GM18508 (cell line): Measurements from ENCODE around the gene SYNE1.

Experiments used
- ATAC-seq: cut with Tn5 transposase; IDR thresholded peaks from one replicate; pipeline ENCODE4 v1.9.1; 2021; ENCODE audit warnings: moderate number of reproducible peaks; ENCODE audit not compliant: insufficient read depth, unreplicated experiment

SYNE1 gene

DNA sequence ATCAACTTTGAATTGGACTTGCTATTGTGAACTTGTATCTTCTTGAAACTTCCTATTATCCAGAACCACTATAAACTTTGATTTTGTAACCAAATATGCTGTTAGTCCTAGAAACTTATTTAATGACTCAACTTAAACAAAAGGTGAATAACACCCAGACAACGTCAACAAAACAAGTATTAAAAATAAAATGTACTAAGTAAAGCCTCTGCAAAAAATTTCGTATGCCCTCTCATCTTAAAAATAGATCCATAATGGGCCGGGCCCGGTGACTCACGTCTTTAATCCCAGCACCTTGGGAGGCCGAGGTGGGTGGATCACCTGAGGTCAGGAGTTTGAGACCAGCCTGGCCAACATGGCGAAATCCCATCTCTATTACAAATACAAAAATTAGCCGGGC lies 428.0 kb downstream of the SYNE1 start:
- ATAC-seq = no peak

DNA sequence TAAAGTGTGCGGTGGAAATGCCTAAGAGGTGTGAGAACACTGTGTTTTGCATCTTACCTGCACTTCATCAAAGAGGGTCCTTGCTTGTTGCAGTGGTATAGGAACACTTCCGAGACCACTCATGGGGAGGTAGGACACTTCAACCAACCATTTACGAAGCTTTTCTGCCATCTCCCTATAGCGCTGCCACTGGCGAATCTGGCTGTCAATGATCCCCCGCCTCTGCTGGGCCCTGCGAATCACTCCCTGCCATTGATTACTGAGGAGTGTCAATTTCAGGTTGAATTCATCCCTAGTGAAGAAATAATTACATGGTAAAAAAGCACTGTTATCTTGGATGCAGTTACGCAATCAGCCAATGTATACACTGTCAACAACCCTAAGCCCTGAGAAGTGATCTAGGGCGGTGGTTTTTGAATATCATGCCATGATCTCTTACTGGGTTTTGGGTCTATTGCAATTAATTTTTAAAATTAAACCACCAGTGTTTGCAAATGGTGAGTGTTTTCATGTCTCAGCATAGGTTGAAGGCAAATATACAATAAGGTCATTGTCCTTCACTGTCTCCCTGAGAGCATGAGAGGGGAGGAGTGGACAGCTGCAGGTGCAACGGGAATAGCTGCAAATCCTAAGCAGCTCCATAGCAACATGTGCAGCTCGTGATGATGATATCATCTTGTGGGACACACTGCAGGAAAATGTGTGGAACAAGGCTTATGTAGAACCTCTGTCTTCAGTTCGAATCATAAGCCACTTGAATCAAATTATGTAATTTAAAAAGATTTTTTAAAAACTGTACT lies 429.0 kb downstream of the SYNE1 start:
- ATAC-seq = no peak

DNA sequence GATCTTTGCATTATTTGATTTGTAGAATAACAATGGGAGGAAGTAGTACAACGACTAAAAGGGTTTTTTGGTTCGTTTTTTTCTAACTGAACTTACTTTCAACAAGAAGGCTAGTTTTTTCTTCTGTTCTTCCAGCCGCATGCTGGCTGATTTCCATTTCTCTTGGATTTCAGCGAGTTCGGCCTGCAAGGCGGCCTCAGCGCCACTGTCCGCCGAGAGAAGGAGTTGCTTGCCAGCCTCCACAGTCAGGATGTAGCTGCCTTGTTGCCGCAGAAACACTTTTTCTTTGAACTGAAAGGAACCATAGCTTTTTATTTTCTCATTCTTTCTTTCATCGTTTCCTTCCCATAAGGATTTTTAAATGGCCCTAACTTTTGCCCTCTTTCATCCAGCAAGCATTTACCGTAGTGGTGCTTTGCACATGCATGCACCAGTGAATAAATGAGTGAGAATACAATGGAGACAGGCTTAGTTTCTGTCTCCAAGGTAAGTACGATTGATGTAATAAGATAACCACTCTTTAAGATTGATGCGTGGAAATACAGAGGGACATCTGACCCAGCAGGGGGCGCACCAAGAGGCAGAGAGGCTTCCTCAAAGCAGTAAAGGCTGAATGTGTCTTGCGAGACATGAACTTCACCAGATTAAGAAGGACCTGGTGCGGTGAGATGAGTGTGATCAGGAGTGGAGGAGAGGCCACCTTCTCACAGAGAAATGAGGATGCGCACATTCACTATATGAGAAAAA lies 430.9 kb downstream of the SYNE1 start:
- ATAC-seq = no peak

DNA sequence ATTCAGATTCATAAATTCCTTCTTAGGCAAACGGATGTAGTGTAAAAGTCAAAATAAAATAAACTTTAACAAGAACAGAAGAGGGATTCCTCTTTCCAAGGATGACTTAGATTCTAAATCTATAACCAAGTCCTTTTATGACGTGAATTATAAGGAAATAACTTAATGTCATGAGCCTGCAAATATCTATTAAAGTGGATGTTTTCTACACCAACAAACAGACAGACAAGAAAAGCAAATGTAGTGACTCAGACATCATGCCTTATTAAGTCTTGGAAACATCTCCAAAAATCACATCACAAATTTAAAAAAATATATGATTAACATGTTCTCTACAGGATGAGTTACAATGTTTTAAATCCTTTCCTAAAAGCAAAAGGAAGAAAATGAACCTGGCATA lies 432.6 kb downstream of the SYNE1 start:
- no peak for ATAC-seq

DNA sequence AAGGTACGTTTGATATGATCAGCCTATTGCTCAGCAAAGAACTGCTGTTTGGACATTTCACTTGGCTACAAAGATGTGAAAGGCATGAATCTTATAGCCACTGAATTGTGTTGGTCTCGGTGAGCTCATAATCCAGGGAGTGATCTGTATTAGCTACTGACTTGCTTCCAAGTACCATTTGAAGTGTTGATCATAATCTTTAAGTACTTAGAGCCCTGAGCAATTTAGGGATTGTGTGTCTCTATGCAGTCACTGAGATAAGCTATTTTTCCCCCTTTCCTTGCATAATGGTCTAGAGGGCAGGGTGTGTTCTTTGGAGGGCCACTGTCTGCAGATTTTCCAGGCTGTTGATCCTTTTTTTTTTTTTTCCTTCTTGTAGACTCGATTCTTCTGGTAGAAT lies 436.0 kb downstream of the SYNE1 start:
- no peak for ATAC-seq

DNA sequence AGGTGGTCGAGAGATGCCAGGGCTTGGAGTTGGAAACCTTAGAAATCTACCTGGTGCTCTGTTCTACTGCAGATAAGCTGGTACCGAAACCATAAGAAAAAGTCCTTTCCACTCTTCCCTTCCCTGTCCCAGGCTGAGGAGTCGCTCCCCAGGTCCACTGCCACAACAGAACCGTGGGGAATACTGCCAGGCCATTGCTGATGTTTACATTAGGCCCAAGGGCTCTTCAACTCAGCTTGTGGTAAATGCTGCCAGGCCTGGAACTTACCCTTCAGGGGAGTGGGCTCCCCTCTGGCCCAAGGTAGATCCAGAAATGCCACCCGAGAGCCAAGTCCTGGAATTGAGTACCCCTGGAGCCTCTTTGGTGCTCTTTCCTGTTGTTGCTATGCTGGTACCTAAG lies 441.3 kb downstream of the SYNE1 start:
- ATAC-seq = no peak

DNA sequence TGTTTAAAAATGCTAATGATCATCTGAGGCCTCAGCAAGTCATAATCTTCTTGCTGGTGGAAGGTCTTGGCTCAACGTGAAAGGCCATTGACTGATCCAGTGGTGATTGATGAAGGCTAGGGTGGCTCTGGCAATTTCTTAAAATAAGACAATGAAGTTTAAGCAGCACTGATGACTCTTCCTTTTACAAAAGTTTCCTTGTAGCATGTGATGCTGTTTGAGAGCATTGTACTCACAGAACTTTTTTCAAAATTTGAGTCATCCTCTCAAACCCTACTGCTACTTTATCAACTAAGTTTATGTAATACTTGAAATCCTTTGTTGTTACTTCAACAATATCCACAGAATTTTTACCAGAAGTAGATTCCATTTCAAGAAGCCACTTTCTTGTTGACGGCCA lies 447.4 kb downstream of the SYNE1 start:
- no peak for ATAC-seq

DNA sequence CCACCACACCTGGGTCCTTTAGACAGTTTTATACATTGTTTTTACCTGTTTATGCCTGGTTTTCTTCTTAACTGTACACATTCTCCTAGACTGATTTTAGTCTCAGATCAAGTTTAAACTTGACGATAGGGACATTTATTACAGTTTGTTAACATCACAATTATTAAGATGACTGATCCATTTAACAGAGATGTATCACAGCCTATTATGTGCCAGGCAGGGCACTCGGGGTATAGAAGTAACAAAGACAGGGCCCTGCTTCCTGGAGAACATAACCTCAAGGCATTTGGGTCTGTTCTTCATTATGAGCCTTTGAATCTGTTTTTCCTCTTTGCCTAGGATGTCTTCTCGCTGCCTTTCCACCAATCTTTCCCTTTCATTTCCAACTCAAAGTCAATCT lies 449.2 kb downstream of the SYNE1 start:
- no peak for ATAC-seq

DNA sequence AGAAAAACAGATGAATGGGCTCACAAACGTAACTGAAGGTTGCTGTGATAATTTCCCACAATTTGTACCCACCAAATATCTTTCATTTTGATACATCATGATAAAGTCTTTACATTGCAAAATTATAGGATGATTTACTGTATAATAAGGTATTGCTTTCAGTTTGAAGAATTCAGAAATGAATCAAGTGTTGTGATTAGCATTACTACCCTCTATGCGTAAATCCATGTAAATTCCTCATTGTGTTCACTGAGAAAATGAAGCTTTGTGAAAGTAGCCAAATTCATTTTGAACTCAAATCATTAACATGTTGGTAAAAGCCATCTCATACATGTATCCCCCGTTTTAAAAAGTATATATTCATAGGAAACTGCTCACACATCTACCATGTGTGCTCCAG lies 450.3 kb downstream of the SYNE1 start:
- ATAC-seq = no peak

DNA sequence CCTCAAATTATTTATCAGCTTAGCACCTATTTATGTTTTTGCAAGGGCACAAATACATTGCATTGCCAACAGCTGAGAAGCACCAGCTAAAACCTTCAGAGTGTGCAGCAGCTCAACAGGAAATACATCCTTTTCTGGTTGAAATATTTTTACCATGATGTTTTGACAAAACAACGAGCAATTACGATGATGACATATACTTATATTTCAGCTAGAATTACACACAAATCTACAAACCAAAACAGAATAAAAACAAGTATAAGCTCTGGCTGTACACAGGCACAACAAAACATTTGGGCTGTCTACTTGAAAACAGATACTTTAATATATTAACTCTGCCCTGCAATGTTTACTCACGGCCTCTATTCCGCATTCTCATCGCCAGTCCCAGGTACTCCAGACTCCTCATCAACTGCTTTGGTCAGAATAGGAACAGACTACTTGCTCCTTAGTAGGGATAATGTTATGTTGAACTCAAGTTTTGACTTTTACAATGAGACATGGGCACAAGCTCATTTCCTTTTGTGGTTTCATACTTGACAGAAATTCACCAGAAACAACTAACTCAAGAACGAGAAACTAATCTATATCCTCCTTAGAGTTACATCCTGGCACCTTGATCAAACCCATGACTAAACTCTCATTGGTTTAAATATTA lies 452.1 kb downstream of the SYNE1 start:
- ATAC-seq = peak; percentile 77

DNA sequence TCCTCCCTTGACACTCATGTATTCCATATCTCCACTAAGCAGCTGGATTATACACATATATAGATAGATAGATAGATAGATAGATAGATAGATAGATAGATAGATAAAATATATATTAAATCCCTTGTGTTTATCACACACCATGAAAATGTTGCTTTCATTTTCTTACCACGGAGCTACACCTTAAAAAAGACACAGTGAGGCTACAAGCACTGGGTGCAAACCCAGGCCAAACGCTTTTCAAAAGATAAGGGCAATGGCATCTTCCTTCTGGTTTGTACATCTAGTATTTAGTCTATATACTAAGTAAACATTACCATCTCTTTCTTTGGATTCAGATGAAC lies 452.6 kb downstream of the SYNE1 start:
- ATAC-seq = peak; percentile 27

DNA sequence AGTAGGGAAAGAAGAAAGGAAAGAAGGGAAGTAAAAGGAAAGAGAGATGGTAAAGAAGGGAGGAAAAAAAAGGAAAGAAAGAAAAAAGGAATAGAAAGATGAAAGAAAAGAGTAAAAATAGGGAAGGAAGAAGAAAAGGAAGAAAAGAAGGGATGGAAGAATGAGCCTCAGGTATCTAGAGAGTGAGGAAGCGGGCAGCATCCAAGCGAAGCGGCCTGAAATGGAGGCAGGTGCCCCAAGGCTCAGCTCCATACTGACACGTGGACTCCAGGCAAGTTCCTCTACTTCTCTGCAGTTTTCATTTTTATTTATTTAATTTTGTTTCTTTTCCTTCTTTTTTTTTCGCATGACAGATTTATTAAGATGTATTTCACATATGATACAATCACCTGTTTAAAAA lies 456.6 kb downstream of the SYNE1 start:
- no peak for ATAC-seq

DNA sequence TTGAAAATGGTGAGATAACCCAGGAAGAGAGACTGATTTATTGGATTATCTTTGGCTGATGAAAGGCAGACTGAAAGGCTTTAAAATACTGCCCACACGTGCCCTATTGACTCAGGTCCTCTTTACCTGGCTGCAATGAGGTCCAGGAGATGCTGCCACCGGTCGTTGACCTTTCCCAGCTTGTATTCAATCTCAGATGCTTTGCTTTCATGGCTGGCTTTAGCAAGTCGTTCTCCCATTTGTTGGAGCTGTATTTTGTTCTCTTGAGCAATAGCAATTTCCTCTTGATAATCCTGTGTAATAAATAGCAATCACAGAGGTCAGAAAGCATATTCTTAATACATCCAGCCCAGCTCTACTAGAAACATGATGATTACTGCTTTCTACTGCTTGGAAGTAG lies 460.9 kb downstream of the SYNE1 start:
- ATAC-seq = no peak

DNA sequence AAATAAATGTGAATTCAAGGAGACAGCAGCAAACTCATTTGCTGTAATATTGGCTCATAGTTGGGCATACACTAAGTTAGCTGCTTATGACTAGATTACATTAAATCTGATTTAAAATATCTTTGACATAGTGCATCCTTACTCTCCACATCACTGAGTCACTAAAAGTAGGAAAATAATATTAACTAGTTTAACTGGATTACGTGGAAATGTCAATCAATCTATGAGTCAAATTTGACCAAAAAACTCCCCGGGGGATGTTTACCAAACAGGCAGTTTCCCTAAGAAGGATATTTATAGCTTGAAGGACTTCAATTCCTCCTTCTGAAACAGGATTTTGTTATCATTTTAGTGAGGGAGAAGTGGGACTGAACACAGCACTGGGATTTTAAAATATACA lies 463.2 kb downstream of the SYNE1 start:
- ATAC-seq = no peak

DNA sequence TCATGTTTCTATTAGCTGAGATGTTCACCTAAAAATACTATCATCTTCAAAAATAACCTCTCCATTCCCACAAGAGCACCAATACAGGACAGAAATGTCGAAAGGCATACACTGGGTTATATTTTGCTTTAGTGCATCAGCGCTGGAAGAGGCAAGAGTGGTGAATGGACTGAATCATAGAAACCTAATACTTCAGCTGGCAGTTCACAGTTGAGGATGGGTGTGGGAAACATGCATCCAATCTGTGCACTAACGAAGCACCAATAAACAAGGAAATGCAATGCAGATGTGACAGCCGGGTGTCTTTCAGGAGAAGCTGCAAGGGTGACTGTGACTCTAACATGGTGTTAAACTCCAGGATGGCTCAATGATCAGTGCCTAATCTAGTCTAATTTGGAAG lies 463.8 kb downstream of the SYNE1 start:
- no peak for ATAC-seq

DNA sequence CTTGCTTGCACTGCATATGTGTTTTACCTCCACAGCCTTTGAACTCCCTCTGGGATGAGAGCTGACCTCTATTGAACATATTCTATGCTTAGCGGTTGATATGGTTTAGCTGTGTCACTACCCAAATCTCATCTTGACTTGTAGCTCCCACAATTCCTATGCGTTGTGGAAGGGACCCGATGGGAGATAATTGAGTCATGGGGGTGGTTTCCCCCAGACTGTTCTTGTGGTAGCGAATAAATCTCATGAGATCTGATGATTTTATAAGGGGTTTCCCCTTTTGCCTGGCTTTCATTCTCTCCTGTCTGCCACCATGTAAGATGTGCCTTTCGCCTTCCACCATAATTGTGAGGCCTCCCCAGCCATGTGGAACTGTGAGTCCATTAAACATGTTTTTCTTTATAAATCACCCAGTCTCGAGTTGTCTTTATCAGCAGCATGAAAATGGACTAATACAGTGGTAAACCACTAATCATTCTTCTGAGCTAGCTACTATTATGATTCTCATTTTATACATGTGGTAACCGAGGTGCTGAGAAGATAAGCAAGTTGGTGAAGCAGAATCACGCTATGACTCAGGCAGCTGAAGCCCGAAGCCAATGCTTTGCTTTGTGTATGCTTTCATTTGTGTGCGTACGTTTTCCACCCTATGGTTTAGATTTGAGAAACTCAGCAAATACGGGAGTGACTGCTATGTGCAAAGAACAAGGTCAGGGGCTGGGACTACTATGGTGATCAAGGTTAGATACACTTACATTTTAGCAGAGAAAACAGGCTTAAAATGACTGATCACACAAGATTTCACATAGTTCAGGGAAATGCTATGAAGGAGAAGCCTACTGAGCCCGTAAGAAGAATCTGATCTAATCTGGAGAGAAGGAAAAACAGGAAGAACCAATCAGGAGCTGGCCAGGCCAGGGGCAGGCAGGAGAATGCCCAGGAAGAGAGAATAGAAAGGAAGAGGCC lies 466.2 kb downstream of the SYNE1 start:
- peak; percentile 98 for ATAC-seq

DNA sequence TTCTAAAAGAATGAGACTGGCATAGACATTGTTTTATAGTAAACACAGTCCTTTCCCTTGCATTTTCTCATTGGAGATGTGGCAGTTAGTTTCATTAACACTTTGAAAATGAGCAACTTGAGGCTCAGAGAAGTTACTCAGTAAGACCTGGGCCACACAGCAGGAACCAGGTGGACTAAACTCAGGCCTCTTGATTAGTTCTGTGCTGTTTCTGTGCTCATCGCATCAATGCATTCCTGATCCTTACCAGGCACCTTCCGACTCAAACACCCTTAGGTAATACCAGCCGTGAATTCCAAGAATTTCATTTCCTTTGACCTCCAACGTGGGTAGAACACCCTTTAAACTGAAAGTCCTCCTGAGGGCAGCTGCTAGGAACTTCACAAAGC lies 466.9 kb downstream of the SYNE1 start:
- no peak for ATAC-seq

DNA sequence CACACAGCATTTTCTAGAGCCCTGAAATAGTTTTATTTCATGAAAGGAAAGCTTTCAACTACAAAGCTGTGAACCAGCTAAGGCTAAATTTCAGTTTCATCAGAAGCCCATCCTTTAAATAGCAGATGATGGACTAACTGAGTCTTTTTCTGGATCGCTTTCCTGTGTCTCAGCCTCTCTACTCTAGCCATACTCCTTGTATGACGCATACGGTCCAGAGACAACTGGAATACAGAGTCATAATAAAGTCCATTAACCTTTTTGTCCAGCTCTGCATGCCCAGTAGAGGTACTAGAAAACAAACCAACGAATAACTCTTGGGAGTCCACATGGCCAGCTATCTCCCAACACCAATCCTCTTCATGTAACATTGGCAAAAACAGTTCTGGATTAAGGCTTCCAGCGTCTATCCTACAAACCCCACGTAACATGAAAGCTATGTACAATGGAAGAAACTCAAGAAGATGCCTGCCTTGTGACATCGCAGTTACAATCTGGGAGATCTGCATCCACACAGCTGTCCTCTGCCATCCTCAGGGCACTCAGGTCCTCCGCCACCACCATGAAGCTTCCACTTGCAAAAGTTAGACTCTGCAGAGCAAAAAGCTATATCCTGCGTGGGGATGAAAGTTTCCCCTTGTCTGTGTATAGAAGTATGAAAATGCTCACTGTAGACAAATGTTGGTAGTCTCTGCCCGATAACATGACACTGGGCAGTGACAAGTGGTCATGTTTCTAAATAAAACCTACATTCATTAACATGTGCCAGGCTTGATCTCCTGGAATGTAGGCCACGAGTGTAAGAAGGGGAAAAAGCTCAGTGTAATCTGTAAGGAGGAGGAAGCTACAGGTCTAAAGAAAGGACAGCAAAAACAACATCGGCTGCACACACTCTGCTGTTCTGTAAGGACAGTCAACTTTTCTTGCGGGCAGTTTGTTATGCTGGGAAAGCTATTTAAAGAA lies 469.2 kb downstream of the SYNE1 start:
- no peak for ATAC-seq

DNA sequence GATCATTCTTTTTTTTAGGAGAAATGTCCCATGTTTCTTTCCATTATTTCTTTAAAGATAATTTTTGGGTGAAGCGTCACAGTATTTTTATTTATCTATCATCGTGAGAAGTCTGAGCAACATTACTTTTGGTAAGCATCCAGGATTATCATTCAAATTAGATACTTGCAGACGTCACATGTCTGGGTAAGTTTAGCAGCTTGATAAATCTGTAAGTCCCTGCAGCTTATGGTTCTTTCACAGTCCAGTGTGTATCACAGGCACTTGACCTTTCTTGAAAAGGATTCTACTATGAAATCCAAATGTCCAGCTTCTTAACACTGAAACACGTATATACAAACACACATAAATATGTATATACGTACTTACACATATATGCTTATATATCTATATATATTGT lies 470.3 kb downstream of the SYNE1 start:
- ATAC-seq = no peak
